Activated CD8-positive, alpha-beta T cell treated with anti-CD3 and anti-CD28 coated beads for 36 hours (primary cell): ENCODE results near the gene LRRC47. TPM values are rescaled to one million over a fixed set of nuclear protein-coding genes. Genes with fewer than 3 reads are reported as not detected.

Experiments used
- ATAC-seq: fragments of 200-7000 bp; cut with Tn5 transposase; one replicate; pipeline ENCODE4 v1.10.0; 2021; ENCODE audit warnings: mild to moderate bottlenecking, moderate library complexity
- CTCF ChIA-PET: fragments of 350-600 bp; sonication (Branson Sonifier 250); formaldehyde crosslinking; loops from one replicate; lab custom pipeline; 2021; ENCODE audit warnings: antibody characterized with exemption; lab: Charles Lee
- POLR2A ChIA-PET: fragments of 350-600 bp; sonication (Branson Sonifier 250); formaldehyde crosslinking; loops from one replicate; lab custom pipeline; 2021; ENCODE audit warnings: antibody characterized with exemption; lab: Charles Lee
- DNase-seq: peaks from one replicate; pipeline ENCODE4 v3.0.0-alpha.2; 2020
- H3K27ac Mint-ChIP-seq: one replicate; pipeline ENCODE4 v1.8.0; 2021; ENCODE audit warnings: mild to moderate bottlenecking, mixed read lengths
- H3K27me3 Mint-ChIP-seq: one replicate; pipeline ENCODE4 v1.8.0; 2021; ENCODE audit warnings: mixed read lengths
- H3K36me3 Mint-ChIP-seq: one replicate; pipeline ENCODE4 v1.8.0; 2021; ENCODE audit warnings: low read depth, mixed read lengths
- H3K4me1 Mint-ChIP-seq: one replicate; pipeline ENCODE4 v1.8.0; 2021; ENCODE audit warnings: low read depth, mixed read lengths
- H3K4me3 Mint-ChIP-seq: one replicate; pipeline ENCODE4 v1.8.0; 2021; ENCODE audit warnings: mild to moderate bottlenecking, moderate library complexity, mixed read lengths
- H3K9me3 Mint-ChIP-seq: one replicate; pipeline ENCODE4 v1.8.0; 2021; ENCODE audit warnings: mixed read lengths
- intact Hi-C: fragments of 100-400 bp; cut with micrococcal nuclease; formaldehyde crosslinking; loops from one replicate; pipeline ENCODE4 v1.10.0; 2022
- total RNA-seq, 2 experiments: library from RNA; stranded (reverse); gene quantifications; one replicate each; pipeline ENCODE4 v1.2.3, GENCODE V29; 2021
- TF ChIP-seq, protein P1 (sequence below): fragments of 200-600 bp; IDR thresholded peaks from one replicate; pipeline ENCODE4 v1.8.0; 2022; ENCODE audit warnings: antibody characterized with exemption, mild to moderate bottlenecking

LRRC47 gene
- total RNA-seq, 2 experiments from 2014 or later: 32.6 to 33.1 TPM

DNA sequence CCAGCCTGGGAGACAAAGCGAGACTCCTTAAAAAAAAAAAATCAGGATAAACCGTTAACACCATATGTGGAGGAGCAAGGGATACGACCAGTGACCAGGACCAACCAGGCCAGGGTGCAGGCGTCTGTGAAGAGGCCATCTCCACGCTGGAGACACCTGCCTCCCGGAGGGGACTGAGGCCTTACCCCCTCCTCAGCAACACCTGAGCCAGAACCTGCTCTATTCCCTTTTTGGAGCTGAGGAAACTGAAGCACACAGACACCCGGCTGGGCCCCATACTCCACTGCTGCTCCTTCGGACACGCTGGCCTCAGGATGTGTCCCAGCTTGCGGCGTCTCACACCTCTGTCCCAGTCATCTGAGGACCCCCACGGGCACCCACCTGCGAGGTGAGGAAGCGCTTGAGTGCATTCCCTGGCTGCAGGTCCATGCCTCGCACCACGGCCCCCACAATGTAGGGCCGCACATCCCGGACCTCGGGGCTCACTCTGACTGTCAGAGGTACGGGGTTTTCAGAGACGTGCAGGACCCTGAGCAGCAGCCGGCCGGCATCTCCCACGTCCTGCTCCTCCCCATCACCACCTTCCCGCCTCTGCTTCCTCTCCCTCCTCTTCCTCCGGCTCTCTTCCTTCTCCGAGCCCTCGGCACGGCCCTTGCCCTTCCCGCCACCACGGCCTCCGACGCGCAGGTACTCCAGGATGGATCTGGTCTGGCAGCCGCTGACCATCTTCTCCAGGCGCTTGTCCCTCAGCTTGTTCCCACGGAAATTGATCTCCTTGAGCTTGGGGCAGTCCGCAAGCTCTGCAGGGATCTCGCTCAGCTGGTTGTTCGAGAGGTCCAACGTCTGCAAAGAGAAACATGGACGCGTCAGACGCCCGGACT lies 9.6 kb downstream of the LRRC47 start:
- POLR2A ChIA-PET: interaction anchor here (1.1 to 2.8 kb wide), 2 partner anchors 9 to 10 kb away, joined by 3 to 19 read pairs; partner anchors contain the start of gene LRRC47
- TF ChIP-seq, protein P1, sequence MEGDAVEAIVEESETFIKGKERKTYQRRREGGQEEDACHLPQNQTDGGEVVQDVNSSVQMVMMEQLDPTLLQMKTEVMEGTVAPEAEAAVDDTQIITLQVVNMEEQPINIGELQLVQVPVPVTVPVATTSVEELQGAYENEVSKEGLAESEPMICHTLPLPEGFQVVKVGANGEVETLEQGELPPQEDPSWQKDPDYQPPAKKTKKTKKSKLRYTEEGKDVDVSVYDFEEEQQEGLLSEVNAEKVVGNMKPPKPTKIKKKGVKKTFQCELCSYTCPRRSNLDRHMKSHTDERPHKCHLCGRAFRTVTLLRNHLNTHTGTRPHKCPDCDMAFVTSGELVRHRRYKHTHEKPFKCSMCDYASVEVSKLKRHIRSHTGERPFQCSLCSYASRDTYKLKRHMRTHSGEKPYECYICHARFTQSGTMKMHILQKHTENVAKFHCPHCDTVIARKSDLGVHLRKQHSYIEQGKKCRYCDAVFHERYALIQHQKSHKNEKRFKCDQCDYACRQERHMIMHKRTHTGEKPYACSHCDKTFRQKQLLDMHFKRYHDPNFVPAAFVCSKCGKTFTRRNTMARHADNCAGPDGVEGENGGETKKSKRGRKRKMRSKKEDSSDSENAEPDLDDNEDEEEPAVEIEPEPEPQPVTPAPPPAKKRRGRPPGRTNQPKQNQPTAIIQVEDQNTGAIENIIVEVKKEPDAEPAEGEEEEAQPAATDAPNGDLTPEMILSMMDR: no peak

GRCh38 chr1:3785456-3786157 lies 10.7 kb downstream of the LRRC47 start:
- ATAC-seq (no peak), DNase-seq (no peak)
- TF ChIP-seq, protein P1: no peak
- no peak overlapping the region for H3K4me3 Mint-ChIP-seq
- ChIA-PET CTCF (interaction anchor here (2.0 kb wide), 1 partner anchor 8 kb away, joined by 6 read pairs; no protein-coding TSS in a partner anchor), POLR2A (interaction anchor here (1.3 to 2.8 kb wide), 2 partner anchors 11 to 19 kb away, joined by 4 to 19 read pairs; partner anchors contain the start of gene LRRC47)
- intact Hi-C loops: no loop called here
- H3K27ac Mint-ChIP-seq: no peak overlapping the region
- peaks cover 14% of the 10 kb centered on the region for H3K4me1 Mint-ChIP-seq
- no peaks in the 10 kb centered on the region for H3K9me3 Mint-ChIP-seq
- H3K27me3 Mint-ChIP-seq: no peaks in the 10 kb centered on the region
- H3K36me3 Mint-ChIP-seq: peaks cover 34% of the 10 kb centered on the region

More for the DNA sequence above, 9.6 kb downstream of the LRRC47 start:
- intact Hi-C loops: no loop called here
- CTCF ChIA-PET: interaction anchor here (0.9 to 1.2 kb wide), 3 partner anchors 15 to 62 kb away, joined by 3 to 4 read pairs (median 3); no protein-coding TSS in a partner anchor
- no peak for DNase-seq
- no peak for ATAC-seq
- Mint-ChIP-seq H3K4me1 (peaks cover 14% of the 10 kb centered on the region), H3K27me3 (no peaks in the 10 kb centered on the region), H3K4me3 (no peak overlapping the region), H3K27ac (no peak overlapping the region), H3K9me3 (no peaks in the 10 kb centered on the region), H3K36me3 (peaks cover 28% of the 10 kb centered on the region)

DNA sequence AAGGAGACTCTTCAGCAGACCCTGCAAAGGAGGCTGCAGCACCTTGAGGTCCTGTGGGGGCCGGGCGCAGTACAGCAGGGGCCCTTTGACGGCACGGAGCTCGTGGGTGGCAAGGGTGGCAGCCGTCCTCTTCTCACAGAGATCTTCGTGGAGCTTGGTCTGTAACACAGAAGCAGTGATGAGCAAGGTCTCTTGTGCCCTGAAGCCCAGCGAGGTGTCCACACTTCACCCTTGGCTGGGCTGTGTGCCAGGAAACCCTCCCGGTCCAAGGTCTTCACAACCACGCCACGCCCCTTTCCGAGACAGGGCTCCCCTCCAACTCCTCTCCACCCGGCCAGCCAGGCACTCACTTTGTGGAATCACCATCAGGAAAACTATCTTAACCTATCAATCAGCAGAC lies 11.3 kb downstream of the LRRC47 start:
- TF ChIP-seq, protein P1: no peak
- H3K9me3 Mint-ChIP-seq: no peaks in the 10 kb centered on the region
- H3K27ac Mint-ChIP-seq: no peak overlapping the region
- DNase-seq (no peak), ATAC-seq (no peak)
- H3K27me3 Mint-ChIP-seq: no peaks in the 10 kb centered on the region
- ChIA-PET CTCF (interaction anchor here (2.0 kb wide), 1 partner anchor 9 kb away, joined by 6 read pairs; no protein-coding TSS in a partner anchor), POLR2A (interaction anchor here (1.3 to 1.5 kb wide), 3 partner anchors 10 to 29 kb away, joined by 3 to 5 read pairs (median 4); no protein-coding TSS in a partner anchor)
- intact Hi-C loops: no loop called here
- peaks cover 14% of the 10 kb centered on the region for H3K4me1 Mint-ChIP-seq
- H3K4me3 Mint-ChIP-seq: no peak overlapping the region
- H3K36me3 Mint-ChIP-seq: peaks cover 39% of the 10 kb centered on the region

- CTCF ChIA-PET: interaction anchor here (2.0 kb wide), 1 partner anchor 10 kb away, joined by 6 read pairs; no protein-coding TSS in a partner anchor
- intact Hi-C loops: no loop called here
- POLR2A ChIA-PET: interaction anchor here (1.1 to 1.5 kb wide), 3 partner anchors 10 to 28 kb away, joined by 3 to 5 read pairs (median 3); no protein-coding TSS in a partner anchor
- Mint-ChIP-seq H3K27ac (no peak overlapping the region), H3K36me3 (peaks cover 43% of the 10 kb centered on the region), H3K4me3 (no peak overlapping the region), H3K4me1 (peaks cover 14% of the 10 kb centered on the region), H3K27me3 (no peaks in the 10 kb centered on the region), H3K9me3 (no peaks in the 10 kb centered on the region)
- ATAC-seq: no peak
- TF ChIP-seq, protein P1: no peak
- no peak for DNase-seq
Measured at GRCh38 chr1:3783651-3784474, 12.4 kb downstream of the LRRC47 start.
